Tibial artery (tissue), 4 donors: ENCODE measurements around the gene AGBL1.

Experiments used
- DNase-seq, 2 donors: peaks; one replicate each; pipeline ENCODE4 v3.0.0-alpha.2; 2019
- H3K27ac ChIP-seq, 2 donors: fragments of 200-600 bp; sonication (generic) in 1 of 2; 1 replicate in 1 of 2; 2 replicates in 1 of 2; pipeline ENCODE4 v1.5.1; 2018 to 2019; ENCODE audit warnings: mild to moderate bottlenecking in 1 of 2
- H3K27me3 ChIP-seq, 2 donors: fragments of 200-600 bp; sonication (generic) in 1 of 2; one replicate each; pipeline versions ENCODE4 v1.5.1 to v1.6.0; 2016 to 2019
- H3K36me3 ChIP-seq, 3 donors: fragments of 200-600 bp; sonication (generic) in 2 of 3; one replicate each; pipeline ENCODE4 v1.5.1; 2016 to 2019; ENCODE audit warnings: mild to moderate bottlenecking in 2 of 3
- H3K4me1 ChIP-seq, 4 donors: fragments of 200-600 bp; sonication (generic) in 2 of 4; 1 replicate in 3 of 4; 2 replicates in 1 of 4; pipeline ENCODE4 v1.5.1; 2016 to 2019
- H3K4me3 ChIP-seq, 2 donors: fragments of 200-600 bp; sonication (generic) in 1 of 2; 1 replicate in 1 of 2; 2 replicates in 1 of 2; pipeline ENCODE4 v1.5.1; 2018 to 2019; ENCODE audit warnings: mild to moderate bottlenecking in 2 of 2
- H3K9me3 ChIP-seq, 3 donors: fragments of 200-600 bp; sonication (generic) in 1 of 3; one replicate each; pipeline ENCODE4 v1.5.1; 2016 to 2019
- intact Hi-C: fragments of 100-400 bp; cut with DNase I; formaldehyde crosslinking; loops from one replicate; pipeline ENCODE4 v1.15.0; 2023; ENCODE audit warnings: low total_unique reads
- TF ChIP-seq, protein P1 (sequence below), 2 experiments: fragments of 200-600 bp in 1 of 2; fragments of 450-650 bp in 1 of 2; IDR thresholded peaks; one replicate each; pipeline ENCODE4 v1.5.1; 2017 to 2019; ENCODE audit warnings: antibody characterized with exemption in 2 of 2, mild to moderate bottlenecking in 1 of 2, moderate library complexity in 1 of 2

Gene AGBL1

DNA sequence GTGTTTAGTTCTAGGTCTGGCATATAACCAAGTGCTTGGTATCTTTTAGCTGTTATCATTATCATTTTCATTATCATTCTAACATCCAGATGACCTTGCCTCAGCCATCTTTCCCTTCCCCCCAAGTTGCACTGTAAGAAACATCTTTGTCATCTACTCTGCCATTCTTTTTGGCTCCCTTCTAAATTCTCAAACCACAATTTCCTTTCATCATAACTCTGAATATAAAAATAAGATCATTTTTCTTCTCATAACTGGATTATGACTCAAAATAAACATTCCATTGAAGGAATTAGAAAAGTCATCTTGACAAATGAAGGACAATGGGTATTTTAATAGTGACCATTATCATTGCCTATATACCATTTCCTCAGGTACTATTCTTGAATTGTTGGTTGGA is 786.2 kb downstream of the AGBL1 start:
- TF ChIP-seq, protein P1, sequence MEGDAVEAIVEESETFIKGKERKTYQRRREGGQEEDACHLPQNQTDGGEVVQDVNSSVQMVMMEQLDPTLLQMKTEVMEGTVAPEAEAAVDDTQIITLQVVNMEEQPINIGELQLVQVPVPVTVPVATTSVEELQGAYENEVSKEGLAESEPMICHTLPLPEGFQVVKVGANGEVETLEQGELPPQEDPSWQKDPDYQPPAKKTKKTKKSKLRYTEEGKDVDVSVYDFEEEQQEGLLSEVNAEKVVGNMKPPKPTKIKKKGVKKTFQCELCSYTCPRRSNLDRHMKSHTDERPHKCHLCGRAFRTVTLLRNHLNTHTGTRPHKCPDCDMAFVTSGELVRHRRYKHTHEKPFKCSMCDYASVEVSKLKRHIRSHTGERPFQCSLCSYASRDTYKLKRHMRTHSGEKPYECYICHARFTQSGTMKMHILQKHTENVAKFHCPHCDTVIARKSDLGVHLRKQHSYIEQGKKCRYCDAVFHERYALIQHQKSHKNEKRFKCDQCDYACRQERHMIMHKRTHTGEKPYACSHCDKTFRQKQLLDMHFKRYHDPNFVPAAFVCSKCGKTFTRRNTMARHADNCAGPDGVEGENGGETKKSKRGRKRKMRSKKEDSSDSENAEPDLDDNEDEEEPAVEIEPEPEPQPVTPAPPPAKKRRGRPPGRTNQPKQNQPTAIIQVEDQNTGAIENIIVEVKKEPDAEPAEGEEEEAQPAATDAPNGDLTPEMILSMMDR (IDR thresholded peaks at IDR 0.05), result no peak
- intact Hi-C loops, result no loop called here
- no peaks in the 10 kb centered on the region for H3K27me3 ChIP-seq
- H3K9me3 ChIP-seq, result no peaks in the 10 kb centered on the region
- DNase-seq, result no peak
- H3K4me1 ChIP-seq, result no peaks in the 10 kb centered on the region
- H3K27ac ChIP-seq, result no peak overlapping the region
- H3K4me3 ChIP-seq, result no peak overlapping the region
- no peaks in the 10 kb centered on the region for H3K36me3 ChIP-seq

- H3K27me3 ChIP-seq, result no peaks in the 10 kb centered on the region
Measured at GRCh38 chr15:86870846-86871245, 791.2 kb downstream of the AGBL1 start.

GRCh38 chr15:86871964-86872363 is 792.3 kb downstream of the AGBL1 start:
- Histone ChIP-seq H3K36me3 (no peaks in the 10 kb centered on the region), H3K4me1 (no peaks in the 10 kb centered on the region), H3K9me3 (no peaks in the 10 kb centered on the region), H3K27me3 (no peaks in the 10 kb centered on the region), H3K27ac (no peak overlapping the region), H3K4me3 (no peak overlapping the region)
- intact Hi-C loops, result no loop called here
- TF ChIP-seq, protein P1 (IDR thresholded peaks at IDR 0.05), result no peak
- DNase-seq, result no peak

More at GRCh38 chr15:86870846-86871245, 791.2 kb downstream of the AGBL1 start:
- Histone ChIP-seq H3K27ac (no peak overlapping the region), H3K4me1 (no peaks in the 10 kb centered on the region), H3K36me3 (no peaks in the 10 kb centered on the region), H3K4me3 (no peak overlapping the region), H3K9me3 (no peaks in the 10 kb centered on the region)
- TF ChIP-seq, protein P1 (IDR thresholded peaks at IDR 0.05), result no peak
- intact Hi-C loops, result no loop called here
- DNase-seq, result no peak

DNA sequence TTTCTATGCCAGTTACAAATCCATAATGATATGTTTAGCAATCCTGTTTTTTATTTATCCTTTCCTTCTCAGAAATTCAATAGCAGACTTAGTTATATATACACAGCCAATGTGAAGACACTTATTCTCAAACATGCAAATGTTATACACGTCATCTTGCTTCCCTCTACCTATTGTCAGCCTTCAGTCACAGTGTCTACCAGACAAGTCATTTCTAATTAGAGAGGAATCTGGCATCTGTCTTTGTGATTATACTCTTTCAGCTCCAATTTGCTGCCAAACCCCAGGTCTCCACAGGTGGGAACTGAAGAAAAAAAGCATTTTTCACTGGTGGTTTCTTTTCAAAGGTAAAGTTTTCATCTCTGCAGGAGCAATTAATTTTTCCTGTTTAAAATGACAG is 793.1 kb downstream of the AGBL1 start:
- Histone ChIP-seq H3K27ac (no peak overlapping the region), H3K36me3 (no peaks in the 10 kb centered on the region), H3K4me3 (no peak overlapping the region), H3K27me3 (no peaks in the 10 kb centered on the region), H3K9me3 (no peaks in the 10 kb centered on the region), H3K4me1 (no peaks in the 10 kb centered on the region)
- no peak for DNase-seq
- intact Hi-C loops, result no loop called here
- TF ChIP-seq, protein P1 (IDR thresholded peaks at IDR 0.05), result no peak

- H3K9me3 ChIP-seq, result no peaks in the 10 kb centered on the region
- TF ChIP-seq, protein P1 (IDR thresholded peaks at IDR 0.05), result no peak
- H3K27me3 ChIP-seq, result no peaks in the 10 kb centered on the region
- H3K4me3 ChIP-seq, result no peak overlapping the region
- H3K4me1 ChIP-seq, result no peaks in the 10 kb centered on the region
- intact Hi-C loops, result no loop called here
- no peaks in the 10 kb centered on the region for H3K36me3 ChIP-seq
- DNase-seq, result no peak
- H3K27ac ChIP-seq, result no peak overlapping the region
Measured at GRCh38 chr15:86875067-86875466, 795.4 kb downstream of the AGBL1 start.

DNA sequence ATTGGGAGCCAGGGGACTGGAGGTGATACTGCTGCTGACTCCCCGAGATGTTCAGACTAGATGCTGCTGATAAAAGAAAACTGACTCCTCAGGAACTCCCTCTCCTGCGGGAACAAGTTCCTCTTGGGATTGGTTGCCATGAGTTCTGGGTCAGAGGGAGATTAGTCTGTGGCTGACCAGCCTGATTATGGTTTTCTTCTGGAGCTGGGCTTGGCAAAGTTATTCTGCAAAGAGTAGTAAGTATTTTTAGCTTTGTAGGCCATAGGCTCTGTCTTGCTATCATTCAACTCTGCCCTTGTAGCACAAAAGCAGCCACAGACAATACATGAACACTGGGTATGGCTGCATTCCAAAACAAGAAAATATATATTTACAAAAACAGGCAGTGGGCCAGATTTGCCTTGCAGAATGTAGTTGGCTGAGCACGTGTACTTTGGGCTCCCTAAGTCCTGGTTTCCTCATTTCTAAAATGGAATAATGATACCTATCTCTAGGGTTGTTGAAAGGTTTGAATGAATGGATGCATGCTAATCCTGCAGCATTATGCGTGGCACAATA is 796.8 kb downstream of the AGBL1 start:
- intact Hi-C loops, result no loop called here
- TF ChIP-seq, protein P1 (IDR thresholded peaks at IDR 0.05), result no peak
- Histone ChIP-seq H3K4me3 (no peak overlapping the region), H3K9me3 (no peaks in the 10 kb centered on the region), H3K27me3 (no peaks in the 10 kb centered on the region), H3K36me3 (no peaks in the 10 kb centered on the region), H3K27ac (no peak overlapping the region), H3K4me1 (no peaks in the 10 kb centered on the region)
- no peak for DNase-seq
